Loucy (cell line): ENCODE measurements around the gene CTU1.

ENCODE experiments used
- H2AFZ ChIP-seq: fragments of 200-600 bp; sonication (generic); 2 replicates; pipeline ENCODE4 v1.6.0; 2016; ENCODE audit warnings: antibody characterized with exemption, mild to moderate bottlenecking, low read length, moderate library complexity
- H3F3A ChIP-seq: fragments of 200-600 bp; 2 replicates; pipeline ENCODE4 v1.6.0; 2016; ENCODE audit warnings: antibody characterized with exemption, low read depth, mild to moderate bottlenecking
- H3K27me3 ChIP-seq: fragments of 200-600 bp; sonication (generic); 2 replicates; pipeline ENCODE4 v1.6.1; 2014; ENCODE audit warnings: low read length, mild to moderate bottlenecking; ENCODE audit not compliant: insufficient read depth, poor library complexity, severe bottlenecking
- H3K36me3 ChIP-seq: fragments of 200-600 bp; sonication (generic); 2 replicates; pipeline ENCODE4 v1.6.1; 2016; ENCODE audit warnings: low read length; ENCODE audit not compliant: insufficient read depth
- H3K4me1 ChIP-seq: fragments of 200-600 bp; sonication (generic); 2 replicates; pipeline ENCODE4 v1.5.1; 2014; ENCODE audit warnings: low read length, mild to moderate bottlenecking; ENCODE audit not compliant: insufficient read depth, poor library complexity, severe bottlenecking
- H3K4me2 ChIP-seq: fragments of 200-600 bp; sonication (generic); 2 replicates; pipeline ENCODE4 v1.6.0; 2014; ENCODE audit warnings: antibody characterized with exemption, low read length, low read depth, mild to moderate bottlenecking; ENCODE audit not compliant: poor library complexity, severe bottlenecking
- H3K4me3 ChIP-seq: fragments of 200-600 bp; sonication (generic); 2 replicates; pipeline ENCODE4 v1.5.1; 2014; ENCODE audit warnings: low read length, mild to moderate bottlenecking, mixed read lengths; ENCODE audit not compliant: poor library complexity, severe bottlenecking
- H3K79me2 ChIP-seq: fragments of 200-600 bp; sonication (generic); 2 replicates; pipeline ENCODE4 v1.6.1; 2014; ENCODE audit warnings: low read length; ENCODE audit not compliant: insufficient read depth
- H3K9ac ChIP-seq: fragments of 200-600 bp; sonication (generic); 2 replicates; pipeline ENCODE4 v1.6.0; 2014; ENCODE audit warnings: mild to moderate bottlenecking, low read depth, low read length, moderate library complexity; ENCODE audit not compliant: poor library complexity, severe bottlenecking
- H3K9me2 ChIP-seq: fragments of 200-600 bp; sonication (generic); replicated peaks from 2 replicates; pipeline ENCODE4 v1.6.1; 2016; ENCODE audit warnings: low read depth, low read length, mixed read lengths
- H3K9me3 ChIP-seq: fragments of 200-600 bp; sonication (generic); 2 replicates; pipeline ENCODE4 v1.6.1; 2014; ENCODE audit warnings: mild to moderate bottlenecking, antibody characterized with exemption, low read length, low read depth; ENCODE audit not compliant: insufficient read depth
- H4K20me1 ChIP-seq: fragments of 200-600 bp; sonication (generic); 2 replicates; pipeline ENCODE4 v1.6.0; 2014; ENCODE audit warnings: antibody characterized with exemption, low read length, mild to moderate bottlenecking; ENCODE audit not compliant: insufficient read depth, poor library complexity, severe bottlenecking
- CTCF ChIP-seq: fragments of 200-600 bp; sonication (generic); conservative IDR thresholded peaks from 2 replicates; pipeline ENCODE4 v1.5.1; 2014; ENCODE audit warnings: mild to moderate bottlenecking, antibody characterized with exemption, low read length
- EZH2phosphoT487 ChIP-seq: fragments of 200-600 bp; IDR thresholded peaks from 2 replicates; pipeline ENCODE4 v1.6.1; 2018; ENCODE audit warnings: antibody characterized with exemption, mild to moderate bottlenecking, moderate library complexity, borderline replicate concordance

The CTU1 gene

GRCh38 chr19:51060973-51061372, 47.2 kb downstream of the CTU1 start:
- Histone ChIP-seq H3K27me3 (no peaks in the 10 kb centered on the region), H3K9me2 (no peaks in the 10 kb centered on the region), H3K79me2 (no peaks in the 10 kb centered on the region), H3K9me3 (0 out of 2 replicates have a peak, but pooled peaks cover 5% of the 10 kb centered on the region), H2AFZ (no peak overlapping the region), H3K4me3 (no peak overlapping the region), H3K4me2 (no peak overlapping the region), H3F3A (no peaks in the 10 kb centered on the region), H3K9ac (no peak overlapping the region), H3K4me1 (no peaks in the 10 kb centered on the region), H4K20me1 (no peaks in the 10 kb centered on the region), H3K36me3 (no peaks in the 10 kb centered on the region)
- TF ChIP-seq CTCF, result no peak
- TF ChIP-seq EZH2phosphoT487, result no peak

DNA sequence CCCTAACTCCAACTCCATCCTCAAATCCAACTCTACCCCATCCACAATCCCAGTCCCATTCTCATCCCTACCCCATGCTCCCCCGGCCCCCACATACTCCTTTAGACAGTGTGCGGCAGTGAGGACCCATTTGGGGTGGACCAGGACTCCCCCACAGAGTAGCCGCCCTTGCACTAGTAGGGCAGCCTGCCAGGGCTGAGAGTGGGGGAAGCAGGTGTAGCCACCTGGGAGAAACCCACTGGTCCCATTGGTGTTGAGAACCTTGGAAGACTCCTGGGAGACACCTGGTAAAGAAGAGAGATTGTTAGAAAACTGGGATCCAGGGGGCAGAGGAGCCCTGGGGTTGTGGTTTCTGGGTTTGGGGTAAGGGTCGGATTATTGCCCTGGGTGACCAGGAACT, 47.9 kb downstream of the CTU1 start:
- H3K4me3 ChIP-seq, result no peak overlapping the region
- no peaks in the 10 kb centered on the region for H3K27me3 ChIP-seq
- TF ChIP-seq EZH2phosphoT487 (no peak), CTCF (no peak)

GRCh38 chr19:51059715-51060114, 48.5 kb downstream of the CTU1 start:
- H3K4me2 ChIP-seq, result no peak overlapping the region
- no peaks in the 10 kb centered on the region for H3K36me3 ChIP-seq
- H3K4me3 ChIP-seq, result no peak overlapping the region

More for the DNA sequence above, 47.9 kb downstream of the CTU1 start:
- 0 out of 2 replicates have a peak, but pooled peaks cover 5% of the 10 kb centered on the region for H3K9me3 ChIP-seq
- no peaks in the 10 kb centered on the region for H3K4me1 ChIP-seq
- no peaks in the 10 kb centered on the region for H3F3A ChIP-seq
- H3K79me2 ChIP-seq, result no peaks in the 10 kb centered on the region
- no peaks in the 10 kb centered on the region for H3K36me3 ChIP-seq
- H3K9ac ChIP-seq, result no peak overlapping the region
- no peak overlapping the region for H3K4me2 ChIP-seq
- no peak overlapping the region for H2AFZ ChIP-seq
- H4K20me1 ChIP-seq, result no peaks in the 10 kb centered on the region
- no peaks in the 10 kb centered on the region for H3K9me2 ChIP-seq

More at GRCh38 chr19:51059715-51060114, 48.5 kb downstream of the CTU1 start:
- Histone ChIP-seq H4K20me1 (no peaks in the 10 kb centered on the region), H3K79me2 (no peaks in the 10 kb centered on the region), H3K4me1 (no peaks in the 10 kb centered on the region), H3F3A (no peaks in the 10 kb centered on the region), H3K9me3 (0 out of 2 replicates have a peak, but pooled peaks cover 5% of the 10 kb centered on the region), H3K9me2 (no peaks in the 10 kb centered on the region), H3K9ac (no peak overlapping the region), H2AFZ (no peak overlapping the region), H3K27me3 (no peaks in the 10 kb centered on the region)
- TF ChIP-seq EZH2phosphoT487, result no peak
- TF ChIP-seq CTCF, result no peak
